CMK (cell line): Measurements from ENCODE around the gene RUFY2.

ENCODE experiments used
- DNase-seq: peaks from one replicate; pipeline ENCODE4 v3.0.0-alpha.2; 2010; ENCODE audit warnings: low read depth

Gene RUFY2

GRCh38 chr10:68364101-68364886 is 42.8 kb downstream of the RUFY2 start:
- DNase-seq, result no peak

GRCh38 chr10:68362590-68362989 is 44.5 kb downstream of the RUFY2 start:
- no peak for DNase-seq

- no peak for DNase-seq
Measured at GRCh38 chr10:68359189-68359588, 47.9 kb downstream of the RUFY2 start.

GRCh38 chr10:68353537-68353936 is 53.5 kb downstream of the RUFY2 start:
- no peak for DNase-seq

GRCh38 chr10:68348265-68348741 is 58.8 kb downstream of the RUFY2 start:
- DNase-seq, result no peak

GRCh38 chr10:68346774-68347173 is 60.3 kb downstream of the RUFY2 start:
- DNase-seq, result no peak

- no peak for DNase-seq
Measured at GRCh38 chr10:68345621-68346020, 61.5 kb downstream of the RUFY2 start.

- DNase-seq, result no peak
Measured at GRCh38 chr10:68342909-68343516, 64.1 kb downstream of the RUFY2 start.

- no peak for DNase-seq
Measured at GRCh38 chr10:68340358-68341080, 66.6 kb downstream of the RUFY2 start.

GRCh38 chr10:68336754-68337351 is 70.2 kb downstream of the RUFY2 start:
- no peak for DNase-seq

GRCh38 chr10:68334672-68335467 is 72.2 kb downstream of the RUFY2 start:
- no peak for DNase-seq

- no peak for DNase-seq
Measured at GRCh38 chr10:68333440-68334431, 73.3 kb downstream of the RUFY2 start.

- no peak for DNase-seq
Measured at GRCh38 chr10:68333058-68333395, 74.0 kb downstream of the RUFY2 start.

GRCh38 chr10:68332259-68333057 is 74.6 kb downstream of the RUFY2 start, which contains the start of gene PBLD:
TSS of gene PBLD (minus strand) at chr10:68332928. CDS start at chr10:68306844, 26,084 bp downstream.
- no peak for DNase-seq

GRCh38 chr10:68331455-68332258 is 75.4 kb downstream of the RUFY2 start, which contains the start of gene HNRNPH3:
TSS of gene HNRNPH3 (plus strand) at chr10:68332064. CDS start at chr10:68337222, 5,158 bp downstream.
- DNase-seq, result peak; percentile 95

GRCh38 chr10:68330852-68331454 is 76.1 kb downstream of the RUFY2 start:
- DNase-seq, result no peak

- DNase-seq, result no peak
Measured at GRCh38 chr10:68329506-68329861, 77.6 kb downstream of the RUFY2 start.
